HG02943 (cell line): ENCODE data around the gene EYA4.

Source experiments
- ATAC-seq: cut with Tn5 transposase; IDR thresholded peaks from one replicate; pipeline ENCODE4 v1.9.1; 2021; ENCODE audit warnings: mild to moderate bottlenecking, low read depth, moderate library complexity; ENCODE audit not compliant: unreplicated experiment

Gene EYA4

GRCh38 chr6:133502441-133503335, 261.5 kb downstream of the EYA4 start:
- no peak for ATAC-seq

- ATAC-seq: no peak
Measured at GRCh38 chr6:133503336-133503729, 262.2 kb downstream of the EYA4 start.

- no peak for ATAC-seq
Measured at GRCh38 chr6:133504158-133504557, 263.0 kb downstream of the EYA4 start.

GRCh38 chr6:133504761-133505160, 263.6 kb downstream of the EYA4 start:
- ATAC-seq: no peak

- ATAC-seq: no peak
Measured at GRCh38 chr6:133505681-133506080, 264.5 kb downstream of the EYA4 start.

GRCh38 chr6:133512410-133513016, 271.4 kb downstream of the EYA4 start:
- no peak for ATAC-seq

GRCh38 chr6:133523816-133524215, 282.7 kb downstream of the EYA4 start:
- ATAC-seq: no peak

GRCh38 chr6:133526436-133526835, 285.3 kb downstream of the EYA4 start:
- no peak for ATAC-seq

- ATAC-seq: no peak
Measured at GRCh38 chr6:133528566-133528965, 287.4 kb downstream of the EYA4 start.

GRCh38 chr6:133532908-133533307, 291.8 kb downstream of the EYA4 start:
- no peak for ATAC-seq

GRCh38 chr6:133539502-133540259, 298.5 kb downstream of the EYA4 start:
- no peak for ATAC-seq

GRCh38 chr6:133540361-133540760, 299.2 kb downstream of the EYA4 start:
- no peak for ATAC-seq

- no peak for ATAC-seq
Measured at GRCh38 chr6:133541040-133541439, 299.9 kb downstream of the EYA4 start.

- no peak for ATAC-seq
Measured at GRCh38 chr6:133542056-133542821, 301.1 kb downstream of the EYA4 start.

- ATAC-seq: no peak
Measured at GRCh38 chr6:133544419-133544818, 303.3 kb downstream of the EYA4 start.

GRCh38 chr6:133546098-133546497, 304.9 kb downstream of the EYA4 start:
- ATAC-seq: no peak

GRCh38 chr6:133547136-133547535, 306.0 kb downstream of the EYA4 start:
- ATAC-seq: no peak

GRCh38 chr6:133548423-133549159, 307.4 kb downstream of the EYA4 start:
- ATAC-seq: no peak

GRCh38 chr6:133549371-133549801, 308.2 kb downstream of the EYA4 start:
- no peak for ATAC-seq

GRCh38 chr6:133550026-133550425, 308.9 kb downstream of the EYA4 start:
- no peak for ATAC-seq
